Activated CD8-positive, alpha-beta memory T cell treated with anti-CD3 and anti-CD28 coated beads, Interleukin-2, amount 50 U/mL, for 24 hours (primary cell): ENCODE measurements around the gene SETBP1.

Experiments
- DNase-seq: peaks from one replicate; pipeline ENCODE4 v3.0.0-alpha.2; 2020; ENCODE audit errors: extremely low read depth

SETBP1 gene

DNA sequence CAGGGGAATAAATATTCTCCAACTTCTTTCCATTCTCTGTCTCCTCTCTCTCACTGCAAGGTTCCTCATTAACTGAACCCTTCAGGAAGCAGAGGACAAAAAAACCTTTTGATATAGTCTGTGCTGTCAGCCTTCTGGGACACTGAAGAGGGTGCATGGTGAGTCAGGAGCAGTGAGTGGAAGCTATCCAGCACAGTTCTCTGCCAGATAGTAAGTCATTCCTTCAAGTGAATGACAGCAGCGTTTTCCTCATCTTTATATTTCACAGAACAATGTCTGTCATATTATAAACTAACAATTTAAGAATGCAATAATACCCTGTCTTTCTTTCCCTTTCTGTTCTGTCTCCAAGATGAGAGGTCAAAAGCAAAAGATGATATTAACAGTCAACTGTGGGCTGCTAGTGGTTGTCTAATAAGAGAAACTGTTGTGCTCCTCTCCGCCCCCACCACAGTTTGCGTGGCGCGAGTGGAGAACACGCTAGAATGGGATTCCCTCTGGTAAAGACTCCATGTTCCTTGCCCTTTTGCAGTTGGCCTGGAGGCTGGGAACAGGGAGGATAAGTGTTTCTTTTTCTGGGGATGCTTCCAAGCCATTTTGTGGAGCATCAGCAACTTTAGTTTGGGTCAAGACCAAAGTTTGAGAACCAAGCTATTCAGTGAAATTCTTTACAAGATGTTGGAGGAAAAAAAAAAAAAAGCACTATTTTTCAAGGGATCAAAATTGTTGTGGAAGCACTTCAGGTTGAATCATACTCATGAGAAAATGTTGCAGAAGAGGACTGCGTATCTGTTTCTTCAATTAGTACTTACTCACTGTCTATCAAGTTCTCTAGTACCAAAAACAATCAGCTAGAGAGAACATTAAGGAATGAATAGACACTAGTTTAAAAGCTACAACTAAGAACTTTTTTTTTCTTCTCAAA lies 430.2 kb downstream of the SETBP1 start:
- DNase-seq, result no peak

DNA sequence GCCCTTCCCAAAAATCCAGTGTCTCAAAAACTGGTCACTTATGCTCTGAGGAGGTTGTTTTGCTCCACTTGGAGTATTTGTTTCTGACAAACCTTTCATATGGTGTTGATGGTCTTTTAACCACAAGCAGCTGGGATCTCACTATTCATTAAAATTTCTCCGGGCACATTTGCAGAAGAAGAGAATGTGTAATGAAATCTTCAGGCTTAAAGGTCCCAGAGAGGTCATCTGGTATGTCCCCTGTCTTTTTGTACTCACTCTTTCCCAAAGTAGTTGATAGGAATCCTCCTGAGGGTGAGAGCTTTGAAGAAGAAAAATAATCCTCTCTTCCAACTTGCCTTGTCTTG lies 430.8 kb downstream of the SETBP1 start:
- DNase-seq, result no peak

DNA sequence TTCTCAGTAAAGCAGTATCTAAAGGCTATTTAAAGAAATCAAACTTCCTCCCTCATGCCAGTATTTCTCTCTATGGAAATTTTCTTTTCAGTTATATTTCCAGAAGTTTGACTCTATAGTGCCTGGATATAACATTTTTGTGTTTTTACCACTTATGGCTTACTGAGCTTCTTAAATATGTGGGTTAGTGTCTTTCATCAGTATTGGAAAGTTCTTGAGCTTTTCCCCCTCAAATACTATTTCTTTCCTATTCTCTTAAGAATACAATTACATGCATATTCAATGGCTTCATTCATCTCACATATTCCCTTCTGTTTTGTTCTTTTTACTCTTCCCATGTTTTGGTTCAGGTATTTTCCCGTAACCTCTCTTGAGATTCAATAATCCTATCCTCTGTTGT lies 432.0 kb downstream of the SETBP1 start:
- DNase-seq, result no peak

GRCh38 chr18:45116116-45116515 lies 435.4 kb downstream of the SETBP1 start:
- no peak for DNase-seq
